Natural killer cell (primary cell): Measurements from ENCODE around the gene PABPN1L. TPM values are rescaled to one million over a fixed set of nuclear protein-coding genes. Genes with fewer than 3 reads are reported as not detected.

Experiments used
- ATAC-seq, 3 donors: fragments of 150-1000 bp in 2 of 3; fragments of 200-7000 bp in 1 of 3; cut with Tn5 transposase; 1 replicate in 1 of 3; 2 replicates in 2 of 3; pipeline ENCODE4 v1.10.0; 2021; ENCODE audit warnings: mild to moderate bottlenecking in 2 of 3, moderate library complexity in 2 of 3
- DNase-seq, 2 donors: peaks; one replicate each; pipeline versions ENCODE4 v3.0.0 to v3.0.0-alpha.2; 2013 to 2021; ENCODE audit warnings: mixed read lengths in 1 of 2
- H3K27ac ChIP-seq: one replicate; pipeline ENCODE4 v1.5.1; 2013; ENCODE audit warnings: mild to moderate bottlenecking, low read length
- H3K27me3 ChIP-seq: one replicate; pipeline ENCODE4 v1.6.1; 2013; ENCODE audit warnings: low read length; ENCODE audit not compliant: control insufficient read depth, insufficient read depth
- H3K36me3 ChIP-seq: one replicate; pipeline ENCODE4 v1.6.1; 2013; ENCODE audit warnings: low read length; ENCODE audit not compliant: control insufficient read depth, insufficient read depth
- H3K4me1 ChIP-seq: one replicate; pipeline ENCODE4 v1.6.1; 2013; ENCODE audit warnings: low read length; ENCODE audit not compliant: control insufficient read depth, insufficient read depth
- H3K4me3 ChIP-seq: one replicate; pipeline ENCODE4 v1.5.1; 2013; ENCODE audit warnings: low read length
- H3K9me3 ChIP-seq: one replicate; pipeline ENCODE4 v1.6.1; 2013; ENCODE audit warnings: low read length; ENCODE audit not compliant: control insufficient read depth, insufficient read depth
- H3K27ac Mint-ChIP-seq, 2 donors: one replicate each; pipeline ENCODE4 v1.8.0; 2022; ENCODE audit warnings: mild to moderate bottlenecking in 2 of 2, mixed read lengths in 2 of 2, moderate library complexity in 1 of 2
- H3K27me3 Mint-ChIP-seq, 2 donors: one replicate each; pipeline ENCODE4 v1.8.0; 2022; ENCODE audit warnings: low read depth in 2 of 2, mixed read lengths in 2 of 2
- H3K36me3 Mint-ChIP-seq: one replicate; pipeline ENCODE4 v1.8.0; 2022; ENCODE audit warnings: mixed read lengths
- H3K4me1 Mint-ChIP-seq, 2 donors: one replicate each; pipeline ENCODE4 v1.8.0; 2022; ENCODE audit warnings: mixed read lengths in 2 of 2
- H3K4me3 Mint-ChIP-seq: one replicate; pipeline ENCODE4 v1.8.0; 2022; ENCODE audit warnings: mild to moderate bottlenecking, moderate library complexity, mixed read lengths
- H3K9me3 Mint-ChIP-seq, 2 donors: one replicate each; pipeline ENCODE4 v1.8.0; 2022; ENCODE audit warnings: mixed read lengths in 2 of 2
- WGBS: methylation state at CpG from one replicate; pipeline ENCODE4 v1.1.7; 2013; ENCODE audit warnings: missing lambda C conversion rate; ENCODE audit not compliant: insufficient coverage; 5-methylcytosine and 5-hydroxymethylcytosine counted together
- intact Hi-C: fragments of 100-400 bp; cut with micrococcal nuclease; formaldehyde crosslinking; loops from one replicate; pipeline ENCODE4 v1.14.2; 2022
- total RNA-seq, 4 donors: library from RNA; stranded (reverse); fragments of 120-200 nt in 1 of 4; gene quantifications; one replicate each; pipeline versions ENCODE4 v1.2.3 to v1.2.4, GENCODE V29; 2013 to 2022
- TF ChIP-seq, protein P1 (sequence below): fragments of 200-600 bp; IDR thresholded peaks from one replicate; pipeline ENCODE4 v1.8.0; 2022; ENCODE audit warnings: antibody characterized with exemption

Gene PABPN1L
- total RNA-seq, 3 donors from 2014 or later (not counting 1 experiment from before 2014, with no cell fraction given): 0.43 TPM; not detected in 2

DNA sequence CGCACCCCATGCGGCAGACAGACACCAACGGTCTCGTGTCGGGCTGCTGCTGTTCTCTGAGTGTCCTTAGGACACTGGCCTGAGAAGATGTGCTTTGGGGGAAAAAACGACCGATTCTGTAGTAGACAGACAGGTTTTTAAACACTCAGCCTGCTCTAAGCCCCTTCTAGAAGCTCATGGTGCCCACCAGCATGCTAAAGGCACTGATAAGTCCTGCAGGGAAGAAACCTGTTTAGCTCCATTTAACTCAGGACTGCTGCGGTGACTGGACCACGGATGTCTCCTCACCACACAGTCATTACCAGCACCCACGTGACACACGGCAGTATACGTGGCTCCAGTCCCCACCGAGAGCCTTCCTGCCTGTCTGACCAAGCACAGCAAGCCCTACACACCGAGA is 35.7 kb downstream of the PABPN1L start:
- no peaks in the 10 kb centered on the region for H3K4me1 Mint-ChIP-seq
- DNase-seq (no peak), ATAC-seq (no peak)
- H3K36me3 ChIP-seq: peaks cover 6% of the 10 kb centered on the region
- H3K4me1 ChIP-seq: no peaks in the 10 kb centered on the region
- TF ChIP-seq, protein P1, sequence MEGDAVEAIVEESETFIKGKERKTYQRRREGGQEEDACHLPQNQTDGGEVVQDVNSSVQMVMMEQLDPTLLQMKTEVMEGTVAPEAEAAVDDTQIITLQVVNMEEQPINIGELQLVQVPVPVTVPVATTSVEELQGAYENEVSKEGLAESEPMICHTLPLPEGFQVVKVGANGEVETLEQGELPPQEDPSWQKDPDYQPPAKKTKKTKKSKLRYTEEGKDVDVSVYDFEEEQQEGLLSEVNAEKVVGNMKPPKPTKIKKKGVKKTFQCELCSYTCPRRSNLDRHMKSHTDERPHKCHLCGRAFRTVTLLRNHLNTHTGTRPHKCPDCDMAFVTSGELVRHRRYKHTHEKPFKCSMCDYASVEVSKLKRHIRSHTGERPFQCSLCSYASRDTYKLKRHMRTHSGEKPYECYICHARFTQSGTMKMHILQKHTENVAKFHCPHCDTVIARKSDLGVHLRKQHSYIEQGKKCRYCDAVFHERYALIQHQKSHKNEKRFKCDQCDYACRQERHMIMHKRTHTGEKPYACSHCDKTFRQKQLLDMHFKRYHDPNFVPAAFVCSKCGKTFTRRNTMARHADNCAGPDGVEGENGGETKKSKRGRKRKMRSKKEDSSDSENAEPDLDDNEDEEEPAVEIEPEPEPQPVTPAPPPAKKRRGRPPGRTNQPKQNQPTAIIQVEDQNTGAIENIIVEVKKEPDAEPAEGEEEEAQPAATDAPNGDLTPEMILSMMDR: no peak
- no peak overlapping the region for H3K4me3 Mint-ChIP-seq
- no peak overlapping the region for H3K27ac Mint-ChIP-seq
- H3K27me3 Mint-ChIP-seq: no peaks in the 10 kb centered on the region
- intact Hi-C loops: no loop called here
- no peaks in the 10 kb centered on the region for H3K9me3 Mint-ChIP-seq
- H3K27me3 ChIP-seq: no peaks in the 10 kb centered on the region
- H3K4me3 ChIP-seq: no peak overlapping the region
- no peaks in the 10 kb centered on the region for H3K36me3 Mint-ChIP-seq
- H3K9me3 ChIP-seq: no peaks in the 10 kb centered on the region
- H3K27ac ChIP-seq: no peak overlapping the region
- 93% methylated on average over 14 of the region's 14 CpGs for WGBS

DNA sequence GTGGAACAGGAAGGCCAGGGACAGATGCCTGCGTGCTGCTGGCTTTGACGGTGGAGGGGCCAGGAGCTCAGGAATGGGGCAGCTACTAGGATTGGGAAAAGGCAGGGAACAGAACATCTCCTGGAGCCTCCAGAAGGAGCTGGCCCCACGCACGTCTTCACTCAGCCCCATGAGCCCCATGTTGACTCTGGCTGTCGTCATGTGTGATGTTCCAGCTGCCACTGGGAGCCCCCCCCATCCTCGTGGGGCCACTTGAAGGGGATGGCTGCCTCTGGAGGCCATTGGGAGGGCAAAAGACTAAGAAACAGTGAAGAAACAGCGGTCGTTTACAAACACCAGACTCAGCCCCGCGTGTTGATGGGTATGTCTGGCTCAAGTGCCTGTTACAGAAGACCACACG is 36.2 kb downstream of the PABPN1L start:
- WGBS: 89% methylated on average over 11 of the region's 11 CpGs

GRCh38 chr16:88828711-88829110 is 37.7 kb downstream of the PABPN1L start:
- intact Hi-C loops: no loop called here
- no peaks in the 10 kb centered on the region for H3K4me1 Mint-ChIP-seq
- H3K4me3 Mint-ChIP-seq: no peak overlapping the region
- DNase-seq (no peak), ATAC-seq (no peak)
- no peak overlapping the region for H3K4me3 ChIP-seq
- H3K36me3 ChIP-seq: peaks cover 3% of the 10 kb centered on the region
- no peaks in the 10 kb centered on the region for H3K4me1 ChIP-seq
- no peaks in the 10 kb centered on the region for H3K9me3 ChIP-seq
- no peak overlapping the region for H3K27ac Mint-ChIP-seq
- H3K27me3 ChIP-seq: no peaks in the 10 kb centered on the region
- H3K27ac ChIP-seq: no peak overlapping the region
- H3K9me3 Mint-ChIP-seq: no peaks in the 10 kb centered on the region
- TF ChIP-seq, protein P1: no peak
- 91% methylated on average over 24 of the region's 24 CpGs for WGBS
- no peaks in the 10 kb centered on the region for H3K36me3 Mint-ChIP-seq
- no peaks in the 10 kb centered on the region for H3K27me3 Mint-ChIP-seq

More for the DNA sequence above, 36.2 kb downstream of the PABPN1L start:
- H3K27me3 ChIP-seq: no peaks in the 10 kb centered on the region
- H3K36me3 Mint-ChIP-seq: no peaks in the 10 kb centered on the region
- H3K27me3 Mint-ChIP-seq: no peaks in the 10 kb centered on the region
- H3K27ac ChIP-seq: no peak overlapping the region
- ATAC-seq (no peak), DNase-seq (no peak)
- no peaks in the 10 kb centered on the region for H3K4me1 ChIP-seq
- TF ChIP-seq, protein P1: no peak
- no peaks in the 10 kb centered on the region for H3K9me3 ChIP-seq
- H3K36me3 ChIP-seq: peaks cover 6% of the 10 kb centered on the region
- H3K9me3 Mint-ChIP-seq: no peaks in the 10 kb centered on the region
- no peaks in the 10 kb centered on the region for H3K4me1 Mint-ChIP-seq
- no peak overlapping the region for H3K4me3 Mint-ChIP-seq
- intact Hi-C loops: no loop called here
- no peak overlapping the region for H3K4me3 ChIP-seq
- H3K27ac Mint-ChIP-seq: no peak overlapping the region

DNA sequence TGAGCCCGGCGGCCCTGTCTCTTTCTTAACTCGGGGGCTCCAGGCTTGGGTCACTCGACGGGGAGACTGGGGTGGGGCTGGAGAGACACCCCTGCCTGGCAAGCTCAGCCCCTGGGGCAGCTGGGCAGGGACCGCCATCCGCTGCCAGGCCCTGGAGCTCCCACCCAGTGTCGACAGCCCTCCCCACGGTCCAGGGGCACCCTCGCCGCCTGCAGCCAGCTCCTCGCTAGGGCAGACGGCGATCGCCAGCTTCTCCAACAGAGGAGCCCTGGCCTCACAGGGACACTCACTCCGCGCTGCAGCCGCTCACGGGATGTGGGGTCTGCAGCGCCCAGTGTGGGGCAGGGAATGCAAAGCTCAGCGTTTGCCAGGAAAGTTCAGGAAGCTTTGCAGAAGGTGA is 38.7 kb downstream of the PABPN1L start:
- Mint-ChIP-seq H3K4me3 (no peak overlapping the region), H3K27ac (no peak overlapping the region), H3K36me3 (no peaks in the 10 kb centered on the region), H3K27me3 (no peaks in the 10 kb centered on the region), H3K4me1 (no peaks in the 10 kb centered on the region), H3K9me3 (no peaks in the 10 kb centered on the region)
- WGBS: 96% methylated on average over 21 of the region's 21 CpGs
- intact Hi-C loops: no loop called here
- Histone ChIP-seq H3K27ac (no peak overlapping the region), H3K36me3 (peaks cover 6% of the 10 kb centered on the region), H3K4me1 (no peaks in the 10 kb centered on the region), H3K4me3 (no peak overlapping the region), H3K9me3 (no peaks in the 10 kb centered on the region), H3K27me3 (no peaks in the 10 kb centered on the region)
- TF ChIP-seq, protein P1: no peak
- no peak for ATAC-seq
- DNase-seq: no peak
